Spleen (tissue), 7 donors: ENCODE results near the gene TGFA.

Experiments
- POLR2A ChIP-seq, 3 donors: fragments of 450-650 bp; IDR thresholded peaks; one replicate each; pipeline ENCODE4 v1.5.1; 2017; ENCODE audit warnings: antibody characterized with exemption in 3 of 3, mild to moderate bottlenecking in 1 of 3
- TF ChIP-seq, protein P1 (sequence below), 11 experiments: fragments of 200-600 bp in 7 of 11; fragments of 450-650 bp in 4 of 11; sonication (generic) in 4 of 11; IDR thresholded peaks in 8 of 11; conservative IDR thresholded peaks in 3 of 11; 1 replicate in 7 of 11; 2 replicates in 4 of 11; pipeline versions ENCODE4 v1.4.0 to v1.8.0; 2016 to 2021; ENCODE audit warnings: antibody characterized with exemption in 11 of 11, inconsistent platforms in 4 of 11, mild to moderate bottlenecking in 1 of 11
- donor health status: DM: no; HTN: no; CAD: no; lungs with moderate emphysema.
- donor health status: DM: no; HTN: no; CAD: no.
- donor health status: DM: no; HTN: no; CAD: no.

DNA sequence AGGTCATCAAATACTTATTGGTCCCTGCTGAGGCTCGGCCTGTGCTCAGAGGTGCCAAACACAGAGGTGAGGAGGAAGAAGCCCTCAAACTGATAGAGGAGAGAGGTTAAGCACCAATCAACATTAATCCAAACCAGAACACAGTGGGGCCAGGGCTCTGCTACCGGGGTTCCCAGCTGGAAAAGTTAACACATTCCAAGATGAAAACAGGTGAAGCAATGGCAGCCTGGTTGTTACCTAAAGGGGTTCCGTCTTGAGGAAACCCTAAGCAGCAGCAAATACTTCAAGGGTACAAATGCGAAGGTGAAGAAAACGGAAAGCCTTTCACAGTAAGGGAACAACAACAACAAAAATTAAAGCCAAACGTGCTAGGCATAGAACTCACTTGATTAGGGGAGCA lies 5.4 kb downstream of the TGFA start:
- TF ChIP-seq, protein P1, sequence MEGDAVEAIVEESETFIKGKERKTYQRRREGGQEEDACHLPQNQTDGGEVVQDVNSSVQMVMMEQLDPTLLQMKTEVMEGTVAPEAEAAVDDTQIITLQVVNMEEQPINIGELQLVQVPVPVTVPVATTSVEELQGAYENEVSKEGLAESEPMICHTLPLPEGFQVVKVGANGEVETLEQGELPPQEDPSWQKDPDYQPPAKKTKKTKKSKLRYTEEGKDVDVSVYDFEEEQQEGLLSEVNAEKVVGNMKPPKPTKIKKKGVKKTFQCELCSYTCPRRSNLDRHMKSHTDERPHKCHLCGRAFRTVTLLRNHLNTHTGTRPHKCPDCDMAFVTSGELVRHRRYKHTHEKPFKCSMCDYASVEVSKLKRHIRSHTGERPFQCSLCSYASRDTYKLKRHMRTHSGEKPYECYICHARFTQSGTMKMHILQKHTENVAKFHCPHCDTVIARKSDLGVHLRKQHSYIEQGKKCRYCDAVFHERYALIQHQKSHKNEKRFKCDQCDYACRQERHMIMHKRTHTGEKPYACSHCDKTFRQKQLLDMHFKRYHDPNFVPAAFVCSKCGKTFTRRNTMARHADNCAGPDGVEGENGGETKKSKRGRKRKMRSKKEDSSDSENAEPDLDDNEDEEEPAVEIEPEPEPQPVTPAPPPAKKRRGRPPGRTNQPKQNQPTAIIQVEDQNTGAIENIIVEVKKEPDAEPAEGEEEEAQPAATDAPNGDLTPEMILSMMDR (IDR thresholded peaks at IDR 0.05 in 8 of 11, conservative IDR thresholded peaks at IDR 0.05 in 3 of 11), result no peak
- no peak for TF ChIP-seq POLR2A (IDR thresholded peaks at IDR 0.05)
